Prostate gland (tissue), 2 donors: ENCODE data around the gene SPATA31D4.

Experiments used
- POLR2AphosphoS5 ChIP-seq: sonication (generic); formaldehyde crosslinking; IDR thresholded peaks from one replicate; pipeline ENCODE4 v1.6.1; 2017; ENCODE audit warnings: antibody characterized with exemption
- TF ChIP-seq, protein P1 (sequence below), 4 experiments: fragments of 200-600 bp in 2 of 4; fragments of 450-650 bp in 2 of 4; sonication (generic) in 2 of 4; IDR thresholded peaks; 1 replicate in 3 of 4; 2 replicates in 1 of 4; pipeline ENCODE4 v1.5.1; 2016 to 2019; ENCODE audit warnings: antibody characterized with exemption in 4 of 4, mild to moderate bottlenecking in 2 of 4, moderate library complexity in 2 of 4

DNA sequence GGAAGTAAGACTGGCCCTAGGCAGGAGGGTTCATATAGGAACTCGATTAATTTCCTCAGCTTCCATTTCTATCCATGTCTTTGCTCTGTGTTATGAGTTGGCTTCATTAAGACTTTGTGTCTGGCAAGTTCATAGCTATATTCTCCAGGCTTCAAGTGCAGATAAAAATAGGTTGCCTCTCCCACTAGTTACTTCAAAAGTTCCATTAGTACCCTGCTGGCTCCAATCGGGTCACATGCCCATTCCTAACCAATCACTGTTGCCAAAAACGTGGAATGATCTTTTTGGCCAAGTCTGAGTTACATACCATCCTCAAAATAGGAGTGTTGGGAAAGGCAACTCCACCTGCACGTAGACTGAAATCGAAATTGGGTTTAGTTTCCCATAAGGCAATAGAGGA lies 46.5 kb downstream of the SPATA31D4 start:
- TF ChIP-seq, protein P1, sequence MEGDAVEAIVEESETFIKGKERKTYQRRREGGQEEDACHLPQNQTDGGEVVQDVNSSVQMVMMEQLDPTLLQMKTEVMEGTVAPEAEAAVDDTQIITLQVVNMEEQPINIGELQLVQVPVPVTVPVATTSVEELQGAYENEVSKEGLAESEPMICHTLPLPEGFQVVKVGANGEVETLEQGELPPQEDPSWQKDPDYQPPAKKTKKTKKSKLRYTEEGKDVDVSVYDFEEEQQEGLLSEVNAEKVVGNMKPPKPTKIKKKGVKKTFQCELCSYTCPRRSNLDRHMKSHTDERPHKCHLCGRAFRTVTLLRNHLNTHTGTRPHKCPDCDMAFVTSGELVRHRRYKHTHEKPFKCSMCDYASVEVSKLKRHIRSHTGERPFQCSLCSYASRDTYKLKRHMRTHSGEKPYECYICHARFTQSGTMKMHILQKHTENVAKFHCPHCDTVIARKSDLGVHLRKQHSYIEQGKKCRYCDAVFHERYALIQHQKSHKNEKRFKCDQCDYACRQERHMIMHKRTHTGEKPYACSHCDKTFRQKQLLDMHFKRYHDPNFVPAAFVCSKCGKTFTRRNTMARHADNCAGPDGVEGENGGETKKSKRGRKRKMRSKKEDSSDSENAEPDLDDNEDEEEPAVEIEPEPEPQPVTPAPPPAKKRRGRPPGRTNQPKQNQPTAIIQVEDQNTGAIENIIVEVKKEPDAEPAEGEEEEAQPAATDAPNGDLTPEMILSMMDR (IDR thresholded peaks at IDR 0.05) = no peak
- TF ChIP-seq POLR2AphosphoS5 = no peak
